Stomach (tissue), 9 donors: ENCODE data around the gene SH3RF3. TPM values are rescaled to one million over a fixed set of nuclear protein-coding genes. Genes with fewer than 3 reads are reported as not detected.
A peak's percentile ranks its signal among the peaks of the same experiment; 100 is the strongest.

ENCODE experiments used
- DNase-seq, 2 donors: peaks; one replicate each; pipeline versions ENCODE4 v3.0.0 to v3.0.0-alpha.2; 2013 to 2019
- H3K27ac ChIP-seq, 5 donors: fragments of 200-600 bp in 4 of 5; sonication (generic) in 4 of 5; one replicate each; pipeline ENCODE4 v1.5.1; 2013 to 2019; ENCODE audit warnings: mild to moderate bottlenecking in 1 of 5, moderate library complexity in 1 of 5
- H3K27me3 ChIP-seq, 3 donors: fragments of 200-600 bp; sonication (generic); one replicate each; pipeline ENCODE4 v1.5.1; 2017 to 2019; ENCODE audit warnings: mixed run types in 1 of 3
- H3K36me3 ChIP-seq, 4 donors: fragments of 200-600 bp; sonication (generic); 1 replicate in 3 of 4; 2 replicates in 1 of 4; pipeline ENCODE4 v1.5.1; 2016 to 2019
- H3K4me1 ChIP-seq, 4 donors: fragments of 200-600 bp; sonication (generic); one replicate each; pipeline ENCODE4 v1.5.1; 2016 to 2019
- H3K4me3 ChIP-seq, 4 donors: fragments of 200-600 bp; sonication (generic) in 3 of 4; one replicate each; pipeline ENCODE4 v1.5.1; 2016 to 2019; ENCODE audit warnings: mild to moderate bottlenecking in 1 of 4
- H3K9me3 ChIP-seq, 4 donors: fragments of 200-600 bp; sonication (generic); one replicate each; pipeline ENCODE4 v1.5.1; 2016 to 2019
- CTCF ChIP-seq, 7 experiments: fragments of 450-650 bp in 4 of 7; fragments of 200-600 bp in 3 of 7; sonication (generic) in 3 of 7; IDR thresholded peaks; one replicate each; pipeline ENCODE4 v1.5.1; 2016 to 2019; ENCODE audit warnings: antibody characterized with exemption in 7 of 7, control low read depth in 2 of 7, mild to moderate bottlenecking in 1 of 7
- EP300 ChIP-seq: sonication (generic); formaldehyde crosslinking; IDR thresholded peaks from one replicate; pipeline ENCODE4 v1.6.1; 2017; ENCODE audit warnings: antibody characterized with exemption
- POLR2A ChIP-seq, 4 donors: fragments of 450-650 bp; IDR thresholded peaks; one replicate each; pipeline ENCODE4 v1.6.1; 2016; ENCODE audit warnings: antibody characterized with exemption in 4 of 4, control low read depth in 2 of 4, mild to moderate bottlenecking in 1 of 4, moderate library complexity in 1 of 4
- POLR2AphosphoS5 ChIP-seq, 3 donors: sonication (generic); formaldehyde crosslinking; IDR thresholded peaks; one replicate each; pipeline ENCODE4 v1.6.1; 2016; ENCODE audit warnings: antibody characterized with exemption in 3 of 3
- WGBS, 5 donors: extraction: QIAGEN DNeasy Blood & Tissue Kit in 3 of 5; methylation state at CpG; one replicate each; pipeline versions ENCODE4 v1.1.5 to v1.1.7; 2013 to 2018; 5-methylcytosine and 5-hydroxymethylcytosine counted together
- intact Hi-C: fragments of 100-400 bp; cut with DNase I; formaldehyde crosslinking; loops from one replicate; pipeline ENCODE4 v1.15.1; 2023; ENCODE audit warnings: low total_unique reads
- polyA plus RNA-seq, 3 donors: library from polyadenylated mRNA; stranded (reverse); fragments of 200-250 nt; gene quantifications; one replicate each; pipeline ENCODE4 v1.2.3, GENCODE V29; 2013
- total RNA-seq, 5 donors: library from RNA; depleted of rRNA; stranded (reverse); fragments of >200 nt; gene quantifications; one replicate each; pipeline versions ENCODE4 v1.1.0 to v1.2.3, GENCODE V29; 2014 to 2016
- donor health status: healthy with polysubstance abuse.
- donor health status: Bipolar disorder and iron deficiency.
- donor health status: healthy.

SH3RF3 gene
- total and polyA plus RNA-seq, 8 donors, result 0.87 to 11.1 (median 4.4) TPM

GRCh38 chr2:109370399-109371035 lies 241.5 kb downstream of the SH3RF3 start:
- intact Hi-C loops, result no loop called here
- no peaks in the 10 kb centered on the region for H3K27me3 ChIP-seq
- no peaks in the 10 kb centered on the region for H3K9me3 ChIP-seq
- H3K36me3 ChIP-seq, result peaks cover 0 to 13% (median 7%) of the 10 kb centered on the region in 4 donors
- no peaks in the 10 kb centered on the region for H3K4me1 ChIP-seq
- DNase-seq, result peak in 1 of 2 donors; percentile 17
- no peak for TF ChIP-seq CTCF (IDR thresholded peaks at IDR 0.05)
- TF ChIP-seq EP300, result no peak
- TF ChIP-seq POLR2A (IDR thresholded peaks at IDR 0.05), result no peak
- TF ChIP-seq POLR2AphosphoS5 (IDR thresholded peaks at IDR 0.05), result no peak
- WGBS, 5 donors, result 83 to 89% (median 89%) methylated on average over 13 of the region's 13 CpGs
- no peak overlapping the region for H3K27ac ChIP-seq
- no peak overlapping the region for H3K4me3 ChIP-seq

- 87 to 91% (median 89%) methylated on average over 18 of the region's 18 CpGs for WGBS, 5 donors
- no peaks in the 10 kb centered on the region for H3K9me3 ChIP-seq
- peak in 1 of 2 donors; percentile 17 for DNase-seq
- no peaks in the 10 kb centered on the region for H3K4me1 ChIP-seq
- peaks cover 0 to 13% (median 7%) of the 10 kb centered on the region in 4 donors for H3K36me3 ChIP-seq
- H3K4me3 ChIP-seq, result no peak overlapping the region
- intact Hi-C loops, result no loop called here
- no peak overlapping the region for H3K27ac ChIP-seq
- TF ChIP-seq CTCF (IDR thresholded peaks at IDR 0.05) (no peak), POLR2AphosphoS5 (IDR thresholded peaks at IDR 0.05) (no peak)
- no peaks in the 10 kb centered on the region for H3K27me3 ChIP-seq
Observed at GRCh38 chr2:109371481-109372170, 242.6 kb downstream of the SH3RF3 start.

GRCh38 chr2:109372171-109372568 lies 243.2 kb downstream of the SH3RF3 start:
- no peaks in the 10 kb centered on the region for H3K4me1 ChIP-seq
- H3K27ac ChIP-seq, result no peak overlapping the region
- DNase-seq, result peak in 1 of 2 donors; percentile 7
- 82 to 96% (median 87%) methylated on average over 4 of the region's 4 CpGs for WGBS, 5 donors
- TF ChIP-seq POLR2A (IDR thresholded peaks at IDR 0.05) (no peak), EP300 (no peak), POLR2AphosphoS5 (IDR thresholded peaks at IDR 0.05) (no peak), CTCF (IDR thresholded peaks at IDR 0.05) (no peak)
- no peak overlapping the region for H3K4me3 ChIP-seq
- H3K36me3 ChIP-seq, result peaks cover 0 to 13% (median 7%) of the 10 kb centered on the region in 4 donors
- intact Hi-C loops, result no loop called here
- H3K27me3 ChIP-seq, result no peaks in the 10 kb centered on the region
- no peaks in the 10 kb centered on the region for H3K9me3 ChIP-seq

GRCh38 chr2:109372614-109373013 lies 243.6 kb downstream of the SH3RF3 start:
- no peak overlapping the region for H3K27ac ChIP-seq
- TF ChIP-seq EP300, result no peak
- no peak for TF ChIP-seq POLR2A (IDR thresholded peaks at IDR 0.05)
- no peak for TF ChIP-seq POLR2AphosphoS5 (IDR thresholded peaks at IDR 0.05)
- no peaks in the 10 kb centered on the region for H3K27me3 ChIP-seq
- H3K36me3 ChIP-seq, result peaks cover 0 to 13% (median 7%) of the 10 kb centered on the region in 4 donors
- intact Hi-C loops, result no loop called here
- DNase-seq, result peak in 1 of 2 donors; percentile 17
- H3K9me3 ChIP-seq, result no peaks in the 10 kb centered on the region
- 48 to 58% (median 56%) methylated on average over 7 of the region's 7 CpGs for WGBS, 5 donors
- no peaks in the 10 kb centered on the region for H3K4me1 ChIP-seq
- no peak overlapping the region for H3K4me3 ChIP-seq
